CD4-positive, alpha-beta T cell treated with Interleukin-21 for 1 hour (primary cell): Measurements from ENCODE around the gene UTP14A.

Experiments used
- DNase-seq: peaks from one replicate; pipeline ENCODE4 v3.0.0-alpha.2; 2020

UTP14A gene

GRCh38 chrX:129953881-129954280 lies 47.9 kb downstream of the UTP14A start:
- no peak for DNase-seq

- DNase-seq, result no peak
Measured at GRCh38 chrX:129954804-129955203, 48.8 kb downstream of the UTP14A start.

- DNase-seq, result no peak
Measured at GRCh38 chrX:129955682-129956081, 49.7 kb downstream of the UTP14A start.

GRCh38 chrX:129956145-129956544 lies 50.2 kb downstream of the UTP14A start:
- no peak for DNase-seq

GRCh38 chrX:129956765-129957164 lies 50.8 kb downstream of the UTP14A start:
- DNase-seq, result no peak

GRCh38 chrX:129957241-129958082 lies 51.5 kb downstream of the UTP14A start:
- DNase-seq, result peak; percentile 56

- DNase-seq, result no peak
Measured at GRCh38 chrX:129958083-129958465, 52.1 kb downstream of the UTP14A start.

- no peak for DNase-seq
Measured at GRCh38 chrX:129958814-129959492, 53.0 kb downstream of the UTP14A start.

- DNase-seq, result no peak
Measured at GRCh38 chrX:129959493-129959832, 53.5 kb downstream of the UTP14A start.

- peak; percentile 76 for DNase-seq
Measured at GRCh38 chrX:129961180-129962083, 55.5 kb downstream of the UTP14A start.

GRCh38 chrX:129963729-129964128 lies 57.8 kb downstream of the UTP14A start:
- DNase-seq, result no peak

GRCh38 chrX:129965166-129965565 lies 59.2 kb downstream of the UTP14A start:
- no peak for DNase-seq

GRCh38 chrX:129968968-129969367 lies 63.0 kb downstream of the UTP14A start:
- DNase-seq, result no peak

GRCh38 chrX:129976441-129976840 lies 70.5 kb downstream of the UTP14A start:
- no peak for DNase-seq
